Tibial nerve (tissue), 4 donors: Measurements from ENCODE around the gene MT2A.

ENCODE experiments used
- EP300 ChIP-seq, 2 donors: sonication (generic); formaldehyde crosslinking; IDR thresholded peaks; one replicate each; pipeline ENCODE4 v1.6.1; 2017; ENCODE audit warnings: antibody characterized with exemption in 2 of 2, mild to moderate bottlenecking in 1 of 2
- TF ChIP-seq, protein P1 (sequence below), 5 experiments: fragments of 200-600 bp in 3 of 5; fragments of 450-650 bp in 2 of 5; sonication (generic) in 3 of 5; IDR thresholded peaks; one replicate each; pipeline ENCODE4 v1.5.1; 2016 to 2019; ENCODE audit warnings: antibody characterized with exemption in 5 of 5, mild to moderate bottlenecking in 3 of 5, moderate library complexity in 2 of 5

DNA sequence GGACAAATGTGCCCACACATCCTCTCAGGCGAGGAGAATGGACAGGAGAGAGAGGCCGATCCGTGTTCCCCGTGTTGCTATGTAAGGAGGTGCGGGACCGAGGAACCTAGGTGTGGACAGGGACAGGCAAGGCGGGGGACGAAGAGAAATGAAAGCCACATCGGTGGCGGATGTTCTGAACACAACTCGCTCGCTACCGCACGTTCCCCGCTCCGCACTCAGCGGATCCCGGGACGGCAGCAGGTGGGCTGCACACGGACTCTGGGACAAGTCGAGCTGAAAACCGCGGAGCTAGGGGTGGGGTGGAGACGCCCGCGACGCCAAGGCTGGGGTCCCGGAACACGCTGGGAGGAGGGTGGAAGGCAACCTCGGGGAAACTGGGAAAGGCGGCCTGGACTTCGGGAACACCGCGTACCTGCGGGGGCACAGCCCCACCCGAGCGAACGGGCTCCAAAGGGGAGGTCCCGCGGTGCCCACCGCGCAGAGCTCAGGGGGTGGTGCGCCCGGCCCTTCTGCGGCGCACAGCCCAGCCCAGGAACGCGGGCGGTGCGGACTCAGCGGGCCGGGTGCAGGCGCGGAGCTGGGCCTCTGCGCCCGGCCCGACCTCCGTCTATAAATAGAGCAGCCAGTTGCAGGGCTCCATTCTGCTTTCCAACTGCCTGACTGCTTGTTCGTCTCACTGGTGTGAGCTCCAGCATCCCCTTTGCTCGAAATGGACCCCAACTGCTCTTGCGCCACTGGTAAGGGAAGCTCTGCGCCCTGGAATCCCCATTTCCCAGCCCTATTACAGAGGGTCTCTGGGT, 17.0 kb downstream of the MT2A start, which contains the start of gene MT1E:
- TF ChIP-seq, protein P1, sequence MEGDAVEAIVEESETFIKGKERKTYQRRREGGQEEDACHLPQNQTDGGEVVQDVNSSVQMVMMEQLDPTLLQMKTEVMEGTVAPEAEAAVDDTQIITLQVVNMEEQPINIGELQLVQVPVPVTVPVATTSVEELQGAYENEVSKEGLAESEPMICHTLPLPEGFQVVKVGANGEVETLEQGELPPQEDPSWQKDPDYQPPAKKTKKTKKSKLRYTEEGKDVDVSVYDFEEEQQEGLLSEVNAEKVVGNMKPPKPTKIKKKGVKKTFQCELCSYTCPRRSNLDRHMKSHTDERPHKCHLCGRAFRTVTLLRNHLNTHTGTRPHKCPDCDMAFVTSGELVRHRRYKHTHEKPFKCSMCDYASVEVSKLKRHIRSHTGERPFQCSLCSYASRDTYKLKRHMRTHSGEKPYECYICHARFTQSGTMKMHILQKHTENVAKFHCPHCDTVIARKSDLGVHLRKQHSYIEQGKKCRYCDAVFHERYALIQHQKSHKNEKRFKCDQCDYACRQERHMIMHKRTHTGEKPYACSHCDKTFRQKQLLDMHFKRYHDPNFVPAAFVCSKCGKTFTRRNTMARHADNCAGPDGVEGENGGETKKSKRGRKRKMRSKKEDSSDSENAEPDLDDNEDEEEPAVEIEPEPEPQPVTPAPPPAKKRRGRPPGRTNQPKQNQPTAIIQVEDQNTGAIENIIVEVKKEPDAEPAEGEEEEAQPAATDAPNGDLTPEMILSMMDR (IDR thresholded peaks at IDR 0.05): no peak
- TF ChIP-seq EP300 (IDR thresholded peaks at IDR 0.05): peak; percentile 64 to 96
